ENCODE data around the gene MYCBP. TPM values are rescaled to one million over a fixed set of nuclear protein-coding genes. Genes with fewer than 3 reads are reported as not detected.
"Not testable (repeated sequence)": the region's sequence is repeated elsewhere in the genome, so short reads cannot be mapped to it uniquely, and the experiment has no call there.

The MYCBP gene
- total RNA-seq, 4 donors from 2014 or later: 17.4 to 22.5 (median 21.2) TPM

DNA sequence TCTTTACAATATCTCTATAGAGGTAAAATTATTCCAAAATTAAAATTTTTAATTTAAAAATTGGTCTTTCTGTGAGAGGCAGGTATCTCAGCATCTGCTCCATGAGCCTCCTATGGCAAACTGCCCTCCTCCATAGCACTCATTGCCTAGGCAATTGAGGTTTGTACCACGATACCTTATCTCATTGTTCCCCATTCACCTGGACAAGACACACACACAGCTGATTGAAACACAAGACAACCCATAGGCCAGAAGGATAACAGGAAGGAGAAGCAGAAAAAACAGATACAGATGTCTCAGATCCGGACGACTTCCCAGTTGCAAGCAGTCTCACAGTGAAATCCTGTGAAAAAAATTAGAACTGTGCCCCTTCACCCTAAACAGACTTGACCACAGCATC is 44.2 kb upstream of the MYCBP start:
- no peaks in the 10 kb centered on the region for H3K27me3 ChIP-seq
- TF ChIP-seq CTCF (IDR thresholded peaks at IDR 0.05) (no peak), EP300 (IDR thresholded peaks at IDR 0.05) (no peak), POLR2A (IDR thresholded peaks at IDR 0.05; ENCODE audit: low read depth) (no peak), POLR2AphosphoS5 (IDR thresholded peaks at IDR 0.05) (no peak)
- H3K4me1 ChIP-seq: no peaks in the 10 kb centered on the region
- no peak overlapping the region for H3K4me3 ChIP-seq
- WGBS: 91% methylated on average over 3 of the region's 3 CpGs
- DNase-seq (ENCODE audit: extremely low spot score): no peak
- H3K36me3 ChIP-seq: no peaks in the 10 kb centered on the region
- H3K9me3 ChIP-seq: no peaks in the 10 kb centered on the region
- intact Hi-C loops (cut with DNase I): no loop called here
- no peak overlapping the region for H3K27ac ChIP-seq (replicated peaks in 1 of 4)

- Histone ChIP-seq H3K36me3 (no peaks in the 10 kb centered on the region), H3K4me1 (no peaks in the 10 kb centered on the region), H3K4me3 (no peak overlapping the region), H3K27me3 (no peaks in the 10 kb centered on the region), H3K27ac (replicated peaks in 1 of 4) (no peak overlapping the region), H3K9me3 (no peaks in the 10 kb centered on the region)
- intact Hi-C loops (cut with DNase I): no loop called here
- WGBS: 51% methylated on average over 3 of the region's 3 CpGs
- DNase-seq (ENCODE audit: extremely low spot score): no peak
- TF ChIP-seq CTCF (IDR thresholded peaks at IDR 0.05): no peak
- no peak for TF ChIP-seq POLR2A (IDR thresholded peaks at IDR 0.05; ENCODE audit: low read depth)
- TF ChIP-seq EP300 (IDR thresholded peaks at IDR 0.05): no peak
- no peak for TF ChIP-seq POLR2AphosphoS5 (IDR thresholded peaks at IDR 0.05)
Measured at GRCh38 chr1:38915352-38915948, 42.3 kb upstream of the MYCBP start.

- H3K9me3 ChIP-seq; H3K27me3 ChIP-seq; H3K4me1 ChIP-seq; H3K4me3 ChIP-seq; H3K36me3 ChIP-seq; H3K27ac ChIP-seq (replicated peaks in 1 of 4); intact Hi-C loops (cut with DNase I); DNase-seq (ENCODE audit: extremely low spot score): not testable (repeated sequence)
- 91% methylated on average over 8 of the region's 8 CpGs for WGBS
Measured at GRCh38 chr1:38914908-38915307, 41.8 kb upstream of the MYCBP start.

DNA sequence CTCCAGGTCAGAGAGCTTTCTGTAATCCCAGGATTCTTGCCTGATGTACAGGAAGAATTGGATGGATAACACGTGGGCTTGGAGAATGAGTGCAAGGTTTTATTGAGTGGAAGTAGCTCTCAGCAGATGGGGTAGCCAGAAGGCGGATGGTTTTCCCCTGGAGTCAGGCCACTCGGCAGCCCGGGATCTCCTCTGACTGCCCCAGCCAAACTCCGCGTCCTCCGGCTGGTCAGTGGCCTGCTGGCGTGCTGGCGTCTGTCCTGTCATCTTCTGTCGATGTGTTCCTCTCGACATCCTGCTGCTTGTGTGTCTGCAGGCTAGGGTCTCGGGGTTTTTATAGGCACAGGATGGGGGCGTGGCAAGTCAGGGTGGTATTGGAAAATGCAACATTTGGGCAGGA is 35.7 kb upstream of the MYCBP start:
- H3K4me1 ChIP-seq: no peaks in the 10 kb centered on the region
- no peaks in the 10 kb centered on the region for H3K36me3 ChIP-seq
- DNase-seq (ENCODE audit: extremely low spot score): no peak
- H3K27me3 ChIP-seq: no peaks in the 10 kb centered on the region
- 92% methylated on average over 13 of the region's 13 CpGs for WGBS
- H3K27ac ChIP-seq (replicated peaks in 1 of 4): no peak overlapping the region
- intact Hi-C loops (cut with DNase I): no loop called here
- H3K4me3 ChIP-seq: no peak overlapping the region
- peaks cover 0 to 20% (median 8%) of the 10 kb centered on the region in 4 donors for H3K9me3 ChIP-seq
- TF ChIP-seq EP300 (IDR thresholded peaks at IDR 0.05): no peak
- TF ChIP-seq POLR2AphosphoS5 (IDR thresholded peaks at IDR 0.05): no peak
- TF ChIP-seq CTCF (IDR thresholded peaks at IDR 0.05): no peak
- no peak for TF ChIP-seq POLR2A (IDR thresholded peaks at IDR 0.05; ENCODE audit: low read depth)

DNA sequence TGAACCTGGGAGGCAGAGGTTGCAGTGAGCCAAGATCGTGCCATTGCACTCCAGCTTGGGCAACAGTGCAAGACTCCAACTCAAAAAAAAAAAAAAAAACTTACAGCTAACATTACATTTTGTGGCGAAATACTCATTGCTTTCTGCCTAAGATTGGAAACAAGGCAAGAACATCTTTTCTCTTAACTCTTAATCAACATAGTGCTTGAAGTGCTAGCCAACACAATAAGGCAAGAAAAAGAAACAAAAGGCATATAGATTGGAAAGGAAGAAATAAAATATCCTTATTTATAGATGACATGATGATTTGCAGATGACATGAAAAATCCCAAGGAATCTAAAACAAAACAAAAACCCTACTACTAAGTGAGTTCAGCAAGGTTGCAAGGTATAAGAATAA is 32.8 kb upstream of the MYCBP start:
- Histone ChIP-seq H3K27me3 (no peaks in the 10 kb centered on the region), H3K4me3 (no peak overlapping the region), H3K27ac (replicated peaks in 1 of 4) (no peak overlapping the region), H3K4me1 (no peaks in the 10 kb centered on the region), H3K9me3 (peaks cover 0 to 20% (median 8%) of the 10 kb centered on the region in 4 donors), H3K36me3 (no peaks in the 10 kb centered on the region)
- intact Hi-C loops (cut with DNase I): no loop called here
- no peak for DNase-seq (ENCODE audit: extremely low spot score)
- TF ChIP-seq POLR2A (IDR thresholded peaks at IDR 0.05; ENCODE audit: low read depth): no peak
- WGBS: 99% methylated on average over 2 of the region's 2 CpGs

DNA sequence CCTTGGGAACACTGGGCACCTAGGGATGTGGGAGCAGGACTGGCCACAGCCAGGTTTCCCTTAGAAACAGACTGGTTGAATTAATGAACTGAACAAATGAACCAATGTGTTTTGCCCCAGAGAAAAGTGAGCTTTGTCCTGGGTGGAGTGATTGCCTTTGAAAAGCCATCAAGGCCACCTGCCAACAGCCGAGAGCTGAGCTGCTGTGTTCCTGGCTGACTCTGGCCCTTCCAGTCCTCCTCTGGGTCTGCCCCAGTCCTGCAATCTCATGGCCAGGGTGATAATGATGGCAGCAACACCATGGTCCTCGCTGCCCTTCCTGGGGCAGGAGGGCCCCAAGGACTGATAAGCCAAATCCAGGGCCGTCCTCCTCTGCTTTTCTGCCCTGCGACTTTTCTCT is 26.4 kb upstream of the MYCBP start:
- Histone ChIP-seq H3K4me1 (no peaks in the 10 kb centered on the region), H3K4me3 (no peak overlapping the region), H3K9me3 (no peaks in the 10 kb centered on the region), H3K27me3 (no peaks in the 10 kb centered on the region), H3K27ac (replicated peaks in 1 of 4) (no peak overlapping the region), H3K36me3 (no peaks in the 10 kb centered on the region)
- 94% methylated on average over 4 of the region's 4 CpGs for WGBS
- TF ChIP-seq EP300 (IDR thresholded peaks at IDR 0.05): no peak
- TF ChIP-seq CTCF (IDR thresholded peaks at IDR 0.05): no peak
- no peak for TF ChIP-seq POLR2A (IDR thresholded peaks at IDR 0.05; ENCODE audit: low read depth)
- no peak for TF ChIP-seq POLR2AphosphoS5 (IDR thresholded peaks at IDR 0.05)
- intact Hi-C loops (cut with DNase I): no loop called here
- DNase-seq (ENCODE audit: extremely low spot score): no peak
